ENCODE data around the gene LILRA2.
"Not testable (repeated sequence)": the region's sequence is repeated elsewhere in the genome, so short reads cannot be mapped to it uniquely, and the experiment has no call there.

LILRA2 gene

DNA sequence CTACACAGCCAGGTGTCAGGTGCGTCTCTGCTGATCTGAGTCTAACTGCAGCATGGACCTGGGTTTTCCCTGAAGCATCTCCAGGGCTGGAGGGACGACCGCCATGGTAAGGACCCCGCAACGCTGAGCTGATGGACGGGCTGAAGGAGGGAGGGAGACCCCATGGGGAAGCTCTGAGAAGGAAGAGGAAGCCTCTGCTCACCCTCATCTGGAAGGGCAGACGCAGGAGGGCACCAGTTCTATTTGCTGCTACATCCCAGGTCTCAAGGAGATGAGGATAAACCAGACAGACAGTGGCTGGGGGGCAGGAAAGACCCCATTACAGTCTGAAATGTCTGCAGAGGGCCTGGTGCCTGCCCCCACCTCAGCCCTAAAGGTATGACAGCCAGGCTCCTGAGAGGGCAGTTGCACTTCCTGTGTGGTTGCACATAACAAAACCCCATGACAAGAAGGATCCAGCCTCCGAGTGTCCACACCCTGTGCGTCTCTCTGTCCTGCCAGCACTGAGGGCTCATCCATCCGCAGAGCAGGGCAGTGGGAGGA is at the start of gene LILRA2:
LILRA2 (plus strand) TSS at position 461 of the 543 bp plus-strand sequence. CDS start 89 bp downstream, outside the sequence.
- DNase-seq = no peak

DNA sequence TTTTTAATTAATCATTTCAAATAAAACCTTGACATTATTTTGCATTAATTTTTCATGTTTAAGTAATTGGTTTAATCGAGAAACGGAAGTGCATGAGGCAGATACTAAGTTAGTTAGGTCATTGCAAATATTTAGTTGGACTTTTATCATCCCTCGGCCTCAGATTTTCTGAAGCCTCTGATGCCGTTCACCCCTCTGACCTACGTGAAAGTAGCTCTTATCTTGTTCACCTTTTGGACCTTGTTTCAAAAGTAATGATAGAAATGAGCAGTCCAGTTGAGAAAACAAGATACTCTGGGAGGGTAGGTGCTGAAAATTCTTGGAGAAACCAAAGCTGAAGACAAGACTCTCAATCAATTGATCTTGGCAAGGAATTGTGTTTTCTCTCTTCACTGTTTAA is 48.0 kb upstream of the LILRA2 start:
- DNase-seq = no peak

DNA sequence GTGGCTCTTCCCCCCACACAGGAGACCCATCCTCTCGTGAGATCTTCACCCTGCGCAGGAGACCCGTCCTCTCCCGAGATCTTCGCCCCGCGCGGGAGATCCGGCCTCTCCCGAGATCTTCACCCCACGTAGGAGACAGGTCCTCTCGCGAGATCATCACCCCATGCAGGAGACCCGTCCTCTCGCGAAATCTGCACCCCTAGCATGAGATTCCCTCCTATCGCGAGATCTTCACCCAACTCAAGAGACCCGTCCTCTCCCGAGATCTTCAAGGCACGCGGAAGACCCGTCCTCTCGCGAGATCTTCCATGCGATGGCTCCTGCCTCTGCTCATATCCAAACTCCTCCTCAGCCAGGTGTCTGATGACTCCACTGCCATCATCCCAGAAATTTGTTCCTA is 46.6 kb upstream of the LILRA2 start:
- DNase-seq = no peak

GRCh38 chr19:54530866-54531265 is 42.7 kb upstream of the LILRA2 start:
- DNase-seq = no peak

GRCh38 chr19:54532528-54532927 is 41.1 kb upstream of the LILRA2 start:
- no peak for DNase-seq

GRCh38 chr19:54533476-54533875 is 40.1 kb upstream of the LILRA2 start:
- no peak for DNase-seq

- no peak for DNase-seq
These were observed 39.4 kb upstream of the LILRA2 start for GRCh38 chr19:54534156-54534555.

DNA sequence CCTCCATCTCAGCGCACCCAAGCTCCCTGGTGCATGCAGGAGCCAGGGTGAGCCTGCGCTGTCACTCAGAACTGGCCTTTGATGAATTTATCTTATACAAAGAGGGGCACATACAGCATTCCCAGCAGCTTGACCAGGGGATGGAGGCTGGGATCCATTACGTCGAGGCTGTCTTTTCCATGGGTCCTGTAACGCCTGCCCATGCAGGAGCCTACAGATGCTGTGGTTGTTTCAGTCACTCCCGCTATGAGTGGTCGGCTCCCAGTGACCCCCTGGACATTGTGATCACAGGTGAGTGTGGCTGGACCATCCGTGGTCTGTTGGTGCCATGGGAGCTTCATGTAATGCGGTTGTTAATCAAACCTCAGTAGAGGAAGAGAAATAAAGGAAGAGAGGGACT is 38.0 kb upstream of the LILRA2 start:
- no peak for DNase-seq

GRCh38 chr19:54536956-54537355 is 36.6 kb upstream of the LILRA2 start:
- DNase-seq = no peak

DNA sequence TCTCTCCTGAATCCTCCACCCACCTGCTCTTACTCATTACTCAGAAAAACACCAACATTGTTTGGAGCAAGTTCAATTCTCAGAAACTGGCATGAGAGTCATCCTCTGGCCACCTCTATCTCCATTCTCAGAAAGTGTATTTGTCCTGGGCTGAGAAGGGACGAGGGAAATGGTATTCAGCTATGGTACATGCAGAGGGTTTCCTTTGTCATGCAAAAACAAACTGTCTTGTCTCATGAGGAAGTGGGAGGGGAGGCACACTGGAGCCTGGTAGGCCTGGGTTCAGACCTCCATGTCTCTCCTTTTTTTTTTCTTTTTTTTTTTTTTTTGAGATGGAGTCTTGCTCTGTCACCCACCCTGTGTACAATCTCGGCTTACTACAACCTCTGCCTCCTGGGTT is 31.9 kb upstream of the LILRA2 start:
- no peak for DNase-seq

DNA sequence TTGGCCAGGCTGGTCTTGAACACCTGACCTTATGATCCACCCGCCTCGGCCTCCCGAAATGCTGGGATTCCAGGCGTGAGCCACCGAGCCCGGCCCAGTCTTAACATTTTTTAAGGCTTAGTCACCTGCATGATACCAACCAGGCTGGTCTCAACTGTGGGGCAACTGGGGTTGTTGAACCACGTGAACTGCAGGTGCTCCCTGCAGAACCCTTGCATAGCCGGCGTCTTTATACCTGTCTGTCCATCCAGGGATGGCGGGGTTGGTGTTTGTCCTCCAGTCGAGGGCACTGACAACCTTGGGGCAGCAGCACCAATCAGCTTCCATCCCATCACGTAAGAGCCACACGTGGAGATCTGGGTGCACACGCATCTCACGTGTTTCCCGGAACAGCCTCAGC is 24.8 kb upstream of the LILRA2 start:
- no peak for DNase-seq

DNA sequence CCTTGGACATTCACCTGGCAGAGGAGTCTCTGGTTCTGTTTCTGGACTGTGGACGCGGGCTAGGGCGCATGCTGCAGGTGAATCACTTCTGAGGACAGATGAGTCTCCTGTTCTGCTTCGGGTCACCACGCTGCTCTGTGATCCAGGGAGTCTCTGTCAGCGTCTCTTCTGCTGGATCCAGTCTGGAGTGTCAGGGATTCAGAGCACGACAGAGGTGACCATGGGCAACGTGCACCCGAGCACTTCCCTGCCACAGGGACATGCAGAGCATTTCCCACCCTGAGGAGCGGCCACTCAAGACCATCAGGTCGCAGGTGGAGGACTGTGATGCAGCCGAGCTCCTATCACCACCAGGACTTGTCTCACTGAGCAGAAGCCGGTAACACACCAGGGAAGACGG is 24.4 kb upstream of the LILRA2 start:
- DNase-seq = no peak

DNA sequence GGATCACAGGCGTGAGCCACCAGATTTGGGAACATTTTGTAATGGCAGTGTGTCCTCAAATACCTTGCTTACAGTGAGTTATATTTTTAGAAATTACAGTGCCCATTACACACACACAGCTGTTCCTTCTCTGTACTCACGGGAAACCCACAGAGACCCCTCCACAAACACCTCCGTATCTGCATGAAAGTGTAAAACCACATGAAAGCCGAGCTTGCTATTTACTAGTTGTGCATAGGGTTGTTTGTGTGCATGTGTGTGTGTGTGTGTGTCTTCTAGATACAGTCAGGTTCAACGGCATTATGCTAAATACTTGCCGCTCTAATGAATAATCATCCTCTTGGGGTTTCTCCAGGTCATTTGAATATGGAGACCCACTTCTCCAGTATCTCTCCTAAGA is 22.3 kb upstream of the LILRA2 start:
- DNase-seq = no peak

GRCh38 chr19:54551950-54552912 is 21.4 kb upstream of the LILRA2 start:
- DNase-seq = no peak

DNA sequence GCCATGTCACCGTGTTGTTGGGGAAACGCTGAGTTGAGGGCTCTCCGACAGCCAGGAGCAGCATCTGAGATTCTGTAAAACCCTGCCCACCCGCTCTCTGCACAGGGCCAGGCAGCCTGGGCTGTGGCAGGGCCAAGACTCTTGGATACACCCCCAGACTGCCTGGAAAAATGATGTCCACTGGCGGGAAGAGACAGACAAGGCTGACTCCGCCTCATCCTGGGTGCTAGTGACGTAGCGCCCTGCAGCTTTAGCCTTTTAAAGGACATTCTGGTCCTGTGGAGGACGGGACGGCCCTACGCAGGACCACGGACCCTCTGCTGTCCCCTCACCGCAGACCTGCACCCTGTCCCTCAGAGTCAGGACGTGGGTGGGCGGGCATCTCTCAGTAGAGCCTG is 20.7 kb upstream of the LILRA2 start:
- DNase-seq = no peak

DNA sequence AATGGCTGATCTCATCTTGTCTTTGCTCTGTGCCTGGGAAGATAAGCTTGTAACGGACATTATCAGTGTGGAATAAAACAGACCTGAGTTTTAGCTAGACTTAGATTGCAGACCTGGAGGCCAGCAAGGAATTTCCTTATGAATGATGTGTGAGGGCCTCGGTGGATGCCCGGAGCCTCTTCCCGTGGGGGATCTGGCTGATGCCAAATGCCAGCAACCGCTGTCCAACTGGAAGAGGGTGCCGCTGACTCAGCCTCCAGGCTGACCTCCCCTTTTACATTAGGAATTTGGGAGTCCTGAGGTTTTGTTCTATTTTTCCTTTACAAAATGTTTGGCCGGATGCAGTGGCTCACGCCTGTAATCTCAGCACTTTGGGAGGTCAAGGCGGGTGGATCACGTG is 19.6 kb upstream of the LILRA2 start:
- no peak for DNase-seq

GRCh38 chr19:54554896-54555295 is 18.7 kb upstream of the LILRA2 start:
- DNase-seq = no peak

DNA sequence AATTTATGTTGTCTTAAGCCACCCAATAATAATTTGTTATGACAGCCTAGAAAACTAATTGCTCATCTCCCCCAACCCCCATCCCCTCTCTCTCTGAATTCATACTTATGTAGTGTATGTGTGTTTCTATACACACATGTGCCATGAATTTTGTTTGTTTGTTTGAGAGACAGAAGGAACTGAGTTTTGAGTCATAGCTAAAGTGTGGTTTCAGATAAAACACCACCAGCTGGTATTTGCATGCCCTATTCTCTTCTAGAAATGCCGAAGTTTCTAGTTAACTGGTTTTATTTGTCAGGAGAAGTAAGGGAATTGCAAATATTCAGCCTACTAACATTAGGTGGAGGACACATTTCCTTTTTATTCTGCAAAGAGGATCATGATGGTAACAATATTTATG is 17.4 kb upstream of the LILRA2 start:
- no peak for DNase-seq

DNA sequence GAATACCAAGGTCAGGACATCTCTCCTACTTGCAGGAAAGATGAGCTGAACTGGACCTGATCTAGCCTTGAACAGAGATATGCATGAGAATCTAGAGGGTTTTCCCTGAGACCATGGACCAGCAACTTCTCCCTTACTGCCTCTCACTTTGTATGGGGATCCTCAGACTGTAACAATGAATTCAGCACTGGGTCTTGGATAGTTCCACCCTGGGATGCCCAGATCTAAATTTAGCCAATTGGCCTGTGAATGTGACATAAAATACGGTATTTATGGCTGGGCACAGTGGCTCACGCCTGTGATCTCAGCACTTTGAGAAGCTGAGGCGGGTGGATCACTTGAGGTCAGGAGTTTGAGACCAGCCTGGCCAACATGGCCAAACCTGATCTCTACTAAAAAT is 15.3 kb upstream of the LILRA2 start:
- no peak for DNase-seq

GRCh38 chr19:54560881-54561385 is 12.7 kb upstream of the LILRA2 start:
- no peak for DNase-seq

- no peak for DNase-seq
These were observed 11.8 kb upstream of the LILRA2 start for GRCh38 chr19:54561840-54562239.

DNA sequence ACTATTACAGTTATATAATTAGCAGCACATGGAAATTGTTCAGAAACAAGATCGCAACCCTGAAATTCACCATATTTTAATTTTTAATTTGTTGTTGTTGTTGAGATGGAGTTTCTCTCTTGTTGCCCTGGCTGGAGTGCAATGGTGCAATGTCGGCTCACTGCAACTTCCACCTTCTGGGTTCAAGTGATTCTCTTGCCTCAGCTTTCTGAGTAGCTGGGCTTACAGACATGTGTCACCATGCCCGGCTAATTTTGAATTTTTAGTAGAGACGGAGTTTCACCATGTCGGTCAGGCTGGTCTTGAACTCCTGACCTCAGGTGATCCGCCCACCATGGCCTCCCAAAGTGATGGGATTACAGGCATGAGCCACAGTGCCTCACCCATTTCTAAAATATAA is 10.4 kb upstream of the LILRA2 start:
- not testable (repeated sequence) for DNase-seq

DNA sequence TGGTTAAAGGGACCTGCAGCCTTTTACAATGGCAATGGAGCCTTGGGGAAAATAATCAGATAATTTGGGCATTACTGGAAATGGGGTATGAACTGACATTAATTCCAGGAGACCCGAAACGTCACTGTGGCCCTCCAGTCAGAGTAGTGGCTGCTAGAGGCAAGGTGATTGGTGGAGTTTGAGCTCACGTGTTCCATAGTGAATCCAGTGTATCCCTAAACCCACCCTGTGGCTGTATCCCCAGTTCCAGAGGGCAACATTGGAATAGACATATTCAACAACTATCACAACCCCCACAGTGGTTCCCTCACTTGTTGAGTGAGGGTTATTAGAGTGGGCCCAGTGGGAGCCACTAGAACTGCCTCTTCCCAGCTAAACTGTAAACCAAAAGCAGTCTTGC is 3.3 kb upstream of the LILRA2 start:
- no peak for DNase-seq
